HG03060 (cell line): ENCODE results near the gene SLX9.

Source experiments
- ATAC-seq: cut with Tn5 transposase; IDR thresholded peaks from one replicate; pipeline ENCODE4 v1.9.1; 2021; ENCODE audit warnings: low read depth, moderate number of reproducible peaks; ENCODE audit not compliant: unreplicated experiment

SLX9 gene

GRCh38 chr21:44939532-44940115 is at the start of gene SLX9:
TSS of gene SLX9 (plus strand) at chr21:44940029. CDS start at chr21:44940058, 29 bp downstream.
- no peak for ATAC-seq

- no peak for ATAC-seq
Measured at GRCh38 chr21:44890338-44890931, 49.4 kb upstream of the SLX9 start.

GRCh38 chr21:44890961-44891541 is 48.8 kb upstream of the SLX9 start:
- ATAC-seq = no peak

- ATAC-seq = no peak
Measured at GRCh38 chr21:44891631-44892031, 48.2 kb upstream of the SLX9 start.

- ATAC-seq = no peak
Measured at GRCh38 chr21:44892095-44892494, 47.7 kb upstream of the SLX9 start.

GRCh38 chr21:44892536-44893277 is 47.1 kb upstream of the SLX9 start:
- ATAC-seq = no peak

- ATAC-seq = no peak
Measured at GRCh38 chr21:44893278-44893556, 46.6 kb upstream of the SLX9 start.

- no peak for ATAC-seq
Measured at GRCh38 chr21:44893948-44894656, 45.7 kb upstream of the SLX9 start.

- ATAC-seq = no peak
Measured at GRCh38 chr21:44894687-44895302, 45.0 kb upstream of the SLX9 start.

GRCh38 chr21:44895859-44896258 is 44.0 kb upstream of the SLX9 start:
- ATAC-seq = no peak

GRCh38 chr21:44896561-44897286 is 43.1 kb upstream of the SLX9 start:
- ATAC-seq = no peak

- no peak for ATAC-seq
Measured at GRCh38 chr21:44897326-44898010, 42.4 kb upstream of the SLX9 start.

GRCh38 chr21:44898011-44898488 is 41.8 kb upstream of the SLX9 start:
- ATAC-seq = no peak

- ATAC-seq = no peak
Measured at GRCh38 chr21:44898851-44899767, 40.7 kb upstream of the SLX9 start.

- ATAC-seq = no peak
Measured at GRCh38 chr21:44899768-44900558, 39.9 kb upstream of the SLX9 start.

GRCh38 chr21:44900559-44901251 is 39.1 kb upstream of the SLX9 start:
- ATAC-seq = no peak
